Neuronal stem cell (in vitro differentiated cells): ENCODE data around the gene BAIAP2.

Experiments
- DNase-seq: peaks from one replicate; pipeline ENCODE4 v3.0.0-alpha.2; 2013; ENCODE audit warnings: low spot score
- H2AFZ ChIP-seq: one replicate; pipeline ENCODE4 v1.6.1; 2013; ENCODE audit warnings: mild to moderate bottlenecking, low read length, inconsistent platforms
- H2AK5ac ChIP-seq: 2 replicates; pipeline ENCODE4 v1.6.1; 2013; ENCODE audit warnings: low read depth, mild to moderate bottlenecking, inconsistent platforms, low read length, moderate library complexity, mixed read lengths
- H2BK120ac ChIP-seq: 2 replicates; pipeline ENCODE4 v1.6.1; 2013; ENCODE audit warnings: low read depth, mild to moderate bottlenecking, inconsistent platforms, low read length, moderate library complexity, mixed read lengths
- H2BK12ac ChIP-seq: one replicate; pipeline ENCODE4 v1.6.1; 2013; ENCODE audit warnings: low read length, inconsistent platforms
- H2BK15ac ChIP-seq: 2 replicates; pipeline ENCODE4 v1.6.1; 2013; ENCODE audit warnings: mild to moderate bottlenecking, low read length, inconsistent platforms, mixed read lengths
- H2BK5ac ChIP-seq: one replicate; pipeline ENCODE4 v1.6.1; 2013; ENCODE audit warnings: inconsistent platforms, mild to moderate bottlenecking, low read length, moderate library complexity
- H3K14ac ChIP-seq: one replicate; pipeline ENCODE4 v1.6.1; 2013; ENCODE audit warnings: low read length, inconsistent platforms
- H3K18ac ChIP-seq: 2 replicates; pipeline ENCODE4 v1.6.1; 2013; ENCODE audit warnings: low read length, inconsistent platforms
- H3K23ac ChIP-seq: 2 replicates; pipeline ENCODE4 v1.6.1; 2013; ENCODE audit warnings: low read depth, mild to moderate bottlenecking, mixed read lengths, low read length, inconsistent platforms; ENCODE audit not compliant: poor library complexity
- H3K27ac ChIP-seq: replicated peaks from 3 replicates; pipeline ENCODE4 v1.5.1; 2013; ENCODE audit warnings: low read length, inconsistent platforms
- H3K27me3 ChIP-seq, 3 experiments: 2 replicates each; pipeline ENCODE4 v1.6.1; 2013; ENCODE audit warnings: low read length in 3 of 3, mild to moderate bottlenecking in 2 of 3, inconsistent platforms in 1 of 3, low read depth in 1 of 3, mixed read lengths in 1 of 3, moderate library complexity in 1 of 3; ENCODE audit not compliant: control insufficient read depth in 3 of 3, insufficient read depth in 3 of 3
- H3K36me3 ChIP-seq, 2 donors: replicated peaks in 1 of 2; 2 replicates each; pipeline ENCODE4 v1.6.1; 2013; ENCODE audit warnings: low read length in 2 of 2; ENCODE audit not compliant: control insufficient read depth in 2 of 2, insufficient read depth in 2 of 2
- H3K4ac ChIP-seq: 2 replicates; pipeline ENCODE4 v1.6.1; 2013; ENCODE audit warnings: inconsistent platforms, mild to moderate bottlenecking, low read length, moderate library complexity
- H3K4me1 ChIP-seq, 2 donors: 1 replicate in 1 of 2; 2 replicates in 1 of 2; pipeline ENCODE4 v1.6.1; 2013; ENCODE audit warnings: low read length in 2 of 2, low read depth in 1 of 2; ENCODE audit not compliant: control insufficient read depth in 2 of 2, insufficient read depth in 1 of 2
- H3K4me2 ChIP-seq: one replicate; pipeline ENCODE4 v1.6.1; 2013; ENCODE audit warnings: mild to moderate bottlenecking, low read length, inconsistent platforms; ENCODE audit not compliant: insufficient read depth, poor library complexity, severe bottlenecking
- H3K4me3 ChIP-seq, 2 donors: 2 replicates each; pipeline ENCODE4 v1.5.1; 2013; ENCODE audit warnings: low read length in 2 of 2, mild to moderate bottlenecking in 2 of 2, inconsistent platforms in 1 of 2, moderate library complexity in 1 of 2
- H3K79me1 ChIP-seq: one replicate; pipeline ENCODE4 v1.6.1; 2013; ENCODE audit warnings: low read depth, mild to moderate bottlenecking, inconsistent platforms, low read length, moderate library complexity
- H3K9ac ChIP-seq: one replicate; pipeline ENCODE4 v1.6.1; 2013; ENCODE audit warnings: mild to moderate bottlenecking, low read depth, low read length, inconsistent platforms; ENCODE audit not compliant: poor library complexity
- H3K9me3 ChIP-seq, 2 donors: replicated peaks in 1 of 2; 2 replicates each; pipeline versions ENCODE3 to v1.6.1; 2013; ENCODE audit warnings: low read length in 2 of 2, mild to moderate bottlenecking in 2 of 2, inconsistent platforms in 1 of 2, low read depth in 1 of 2, mixed read lengths in 1 of 2, moderate library complexity in 1 of 2; ENCODE audit not compliant: control insufficient read depth in 2 of 2, insufficient read depth in 1 of 2
- H4K8ac ChIP-seq: one replicate; pipeline ENCODE4 v1.6.1; 2013; ENCODE audit warnings: low read depth, mild to moderate bottlenecking, inconsistent platforms, low read length, moderate library complexity
- H4K91ac ChIP-seq: one replicate; pipeline ENCODE4 v1.6.1; 2013; ENCODE audit warnings: low read length, low read depth, mild to moderate bottlenecking, inconsistent platforms; ENCODE audit not compliant: poor library complexity
- WGBS, 2 donors: extraction: QIAGEN DNeasy Blood & Tissue Kit; methylation state at CpG; one replicate each; pipeline ENCODE4 v1.1.7; 2013; ENCODE audit warnings: missing lambda C conversion rate in 2 of 2, mixed read lengths in 1 of 2; ENCODE audit not compliant: insufficient read length in 2 of 2, insufficient replicate concordance in 1 of 2; ENCODE audit errors: extremely low coverage in 2 of 2; 5-methylcytosine and 5-hydroxymethylcytosine counted together

Gene BAIAP2

GRCh38 chr17:81160747-81161453 lies 125.9 kb downstream of the BAIAP2 start:
- no peak for DNase-seq
- peak overlapping the region; percentile 57 for H3K18ac ChIP-seq

GRCh38 chr17:81161536-81161935 lies 126.6 kb downstream of the BAIAP2 start:
- no CpG with 5 or more reads among the region's 15 CpGs for WGBS, 2 donors
- H3K27me3 ChIP-seq: peaks cover 0 to 15% (median 2%) of the 10 kb centered on the region in 3 experiments

More at GRCh38 chr17:81160747-81161453, 125.9 kb downstream of the BAIAP2 start:
- Histone ChIP-seq H4K8ac (no peak overlapping the region), H2AFZ (no peak overlapping the region), H2BK5ac (no peak overlapping the region), H2BK120ac (no peak overlapping the region), H2BK15ac (peak overlapping the region; percentile 58), H3K9ac (no peak overlapping the region), H3K27ac (no peak overlapping the region), H3K36me3 (no peaks in the 10 kb centered on the region), H2AK5ac (peak overlapping the region; percentile 46), H3K4me3 (no peak overlapping the region), H3K14ac (peak overlapping the region; percentile 21), H3K27me3 (peaks cover 0 to 15% (median 2%) of the 10 kb centered on the region in 3 experiments), H3K79me1 (peaks cover 4% of the 10 kb centered on the region), H3K9me3 (no peaks in the 10 kb centered on the region), H3K23ac (peak overlapping the region; percentile 43), H3K4me1 (peaks cover 8 to 14% of the 10 kb centered on the region in 2 donors), H3K4me2 (no peak overlapping the region), H2BK12ac (no peak overlapping the region), H4K91ac (no peak overlapping the region), H3K4ac (peak overlapping the region; percentile 23)
- WGBS, 2 donors: no CpG with 5 or more reads among the region's 32 CpGs

GRCh38 chr17:81161972-81162371 lies 127.0 kb downstream of the BAIAP2 start:
- WGBS, 2 donors: no CpG with 5 or more reads among the region's 16 CpGs
- H2BK15ac ChIP-seq: no peak overlapping the region

More at GRCh38 chr17:81161536-81161935, 126.6 kb downstream of the BAIAP2 start:
- H3K4me1 ChIP-seq: peaks cover 10 to 16% of the 10 kb centered on the region in 2 donors
- peaks cover 4% of the 10 kb centered on the region for H3K79me1 ChIP-seq
- H2BK120ac ChIP-seq: no peak overlapping the region
- peak overlapping the region; percentile 37 for H2BK15ac ChIP-seq
- DNase-seq: no peak
- no peaks in the 10 kb centered on the region for H3K9me3 ChIP-seq
- H2AFZ ChIP-seq: no peak overlapping the region
- H3K36me3 ChIP-seq: no peaks in the 10 kb centered on the region
- no peak overlapping the region for H3K18ac ChIP-seq
- H3K14ac ChIP-seq: no peak overlapping the region
- no peak overlapping the region for H2BK12ac ChIP-seq
- no peak overlapping the region for H4K8ac ChIP-seq
- H3K4ac ChIP-seq: no peak overlapping the region
- no peak overlapping the region for H4K91ac ChIP-seq
- H3K4me2 ChIP-seq: no peak overlapping the region
- no peak overlapping the region for H2BK5ac ChIP-seq
- H3K27ac ChIP-seq: no peak overlapping the region
- H3K4me3 ChIP-seq: no peak overlapping the region
- H3K23ac ChIP-seq: no peak overlapping the region
- no peak overlapping the region for H3K9ac ChIP-seq
- H2AK5ac ChIP-seq: no peak overlapping the region

GRCh38 chr17:81162491-81162890 lies 127.5 kb downstream of the BAIAP2 start:
- Histone ChIP-seq H3K9ac (peak overlapping the region; percentile 44), H3K4ac (peak overlapping the region; percentile 0), H3K79me1 (peaks cover 4% of the 10 kb centered on the region), H2BK5ac (peak overlapping the region; percentile 75), H3K23ac (peak overlapping the region; percentile 11), H2BK120ac (no peak overlapping the region), H2BK15ac (peak overlapping the region; percentile 17), H2AK5ac (peak overlapping the region; percentile 70), H3K18ac (no peak overlapping the region), H3K36me3 (no peaks in the 10 kb centered on the region), H2BK12ac (no peak overlapping the region), H4K8ac (no peak overlapping the region), H2AFZ (no peak overlapping the region), H3K27me3 (peaks cover 0 to 15% (median 2%) of the 10 kb centered on the region in 3 experiments), H3K27ac (no peak overlapping the region), H3K4me1 (peaks cover 12 to 19% of the 10 kb centered on the region in 2 donors), H3K4me2 (no peak overlapping the region), H3K14ac (peak overlapping the region; percentile 8), H3K9me3 (no peaks in the 10 kb centered on the region), H4K91ac (no peak overlapping the region), H3K4me3 (no peak overlapping the region)
- no peak for DNase-seq
- WGBS, 2 donors: no CpG with 5 or more reads among the region's 11 CpGs

More at GRCh38 chr17:81161972-81162371, 127.0 kb downstream of the BAIAP2 start:
- Histone ChIP-seq H4K8ac (no peak overlapping the region), H3K4me3 (no peak overlapping the region), H2AK5ac (no peak overlapping the region), H3K27me3 (peaks cover 0 to 15% (median 2%) of the 10 kb centered on the region in 3 experiments), H3K27ac (no peak overlapping the region), H3K14ac (no peak overlapping the region), H3K23ac (peak overlapping the region; percentile 11), H2BK120ac (no peak overlapping the region), H3K36me3 (no peaks in the 10 kb centered on the region), H3K18ac (no peak overlapping the region), H3K9me3 (no peaks in the 10 kb centered on the region), H3K4me2 (no peak overlapping the region), H4K91ac (no peak overlapping the region), H2BK5ac (peak overlapping the region; percentile 75), H2AFZ (no peak overlapping the region), H3K4me1 (peaks cover 12 to 19% of the 10 kb centered on the region in 2 donors), H3K9ac (no peak overlapping the region), H3K4ac (no peak overlapping the region), H3K79me1 (peaks cover 4% of the 10 kb centered on the region), H2BK12ac (no peak overlapping the region)
- DNase-seq: no peak
